ENCODE measurements around the gene ZNF500.
A peak's percentile ranks its signal among the peaks of the same experiment; 100 is the strongest.

The ZNF500 gene

GRCh38 chr16:4768549-4769305 lies 1.8 kb upstream of the ZNF500 start:
- Histone ChIP-seq H3K27ac (ENCODE audit: low read depth, low read length) (peak overlapping the region; percentile 83), H3K79me2 (ENCODE audit: control insufficient read depth, insufficient read depth, low read length, unreplicated experiment) (peaks cover 24% of the 10 kb centered on the region), H3K36me3 (ENCODE audit: insufficient read depth, low read length) (peaks cover 3% of the 10 kb centered on the region; the same call in 1 of the 2 replicates), H3K4me3 (ENCODE audit: low read depth, low read length) (peak overlapping the region; percentile 83), H2AFZ (ENCODE audit: low read length, unreplicated experiment) (peak overlapping the region; percentile 95), H3K27me3 (ENCODE audit: insufficient read depth, low read length) (no peaks in the 10 kb centered on the region), H3K4me1 (ENCODE audit: control insufficient read depth, insufficient read depth, low read length, unreplicated experiment) (peaks cover 14% of the 10 kb centered on the region)

GRCh38 chr16:4767872-4768548 lies 1.0 kb upstream of the ZNF500 start:
- H3K27ac ChIP-seq (ENCODE audit: low read depth, low read length), result peak overlapping the region; percentile 83
- H3K79me2 ChIP-seq (ENCODE audit: control insufficient read depth, insufficient read depth, low read length, unreplicated experiment), result peaks cover 24% of the 10 kb centered on the region
- H2AFZ ChIP-seq (ENCODE audit: low read length, unreplicated experiment), result peak overlapping the region; percentile 75
- no peaks in the 10 kb centered on the region for H3K27me3 ChIP-seq (ENCODE audit: insufficient read depth, low read length)
- peaks cover 14% of the 10 kb centered on the region for H3K4me1 ChIP-seq (ENCODE audit: control insufficient read depth, insufficient read depth, low read length, unreplicated experiment)
- H3K36me3 ChIP-seq (ENCODE audit: insufficient read depth, low read length), result peaks cover 3% of the 10 kb centered on the region; the same call in 1 of the 2 replicates
- peak overlapping the region; percentile 83 for H3K4me3 ChIP-seq (ENCODE audit: low read depth, low read length)

- H3K79me2 ChIP-seq (ENCODE audit: control insufficient read depth, insufficient read depth, low read length, unreplicated experiment), result peaks cover 24% of the 10 kb centered on the region
- H3K4me3 ChIP-seq (ENCODE audit: low read depth, low read length), result peak overlapping the region; percentile 80
- H2AFZ ChIP-seq (ENCODE audit: low read length, unreplicated experiment), result peak overlapping the region; percentile 31
- H3K4me1 ChIP-seq (ENCODE audit: control insufficient read depth, insufficient read depth, low read length, unreplicated experiment), result peaks cover 14% of the 10 kb centered on the region
- no peaks in the 10 kb centered on the region for H3K27me3 ChIP-seq (ENCODE audit: insufficient read depth, low read length)
- peaks cover 3% of the 10 kb centered on the region; the same call in 1 of the 2 replicates for H3K36me3 ChIP-seq (ENCODE audit: insufficient read depth, low read length)
- H3K27ac ChIP-seq (ENCODE audit: low read depth, low read length), result no peak overlapping the region
Measured at GRCh38 chr16:4765511-4766474, 1.2 kb downstream of the ZNF500 start.

- Histone ChIP-seq H2AFZ (ENCODE audit: low read length, unreplicated experiment) (no peak overlapping the region), H3K79me2 (ENCODE audit: control insufficient read depth, insufficient read depth, low read length, unreplicated experiment) (peaks cover 24% of the 10 kb centered on the region), H3K4me3 (ENCODE audit: low read depth, low read length) (no peak overlapping the region), H3K4me1 (ENCODE audit: control insufficient read depth, insufficient read depth, low read length, unreplicated experiment) (peaks cover 14% of the 10 kb centered on the region), H3K27ac (ENCODE audit: low read depth, low read length) (no peak overlapping the region), H3K36me3 (ENCODE audit: insufficient read depth, low read length) (peaks cover 3% of the 10 kb centered on the region; the same call in 1 of the 2 replicates), H3K27me3 (ENCODE audit: insufficient read depth, low read length) (no peaks in the 10 kb centered on the region)
Measured at GRCh38 chr16:4763791-4764190, 3.2 kb downstream of the ZNF500 start.

- peaks cover 6% of the 10 kb centered on the region; the same call in 1 of the 2 replicates for H3K36me3 ChIP-seq (ENCODE audit: insufficient read depth, low read length)
- H3K79me2 ChIP-seq (ENCODE audit: control insufficient read depth, insufficient read depth, low read length, unreplicated experiment), result peaks cover 24% of the 10 kb centered on the region
- no peak overlapping the region for H3K4me3 ChIP-seq (ENCODE audit: low read depth, low read length)
- H3K4me1 ChIP-seq (ENCODE audit: control insufficient read depth, insufficient read depth, low read length, unreplicated experiment), result peaks cover 10% of the 10 kb centered on the region
- H3K27ac ChIP-seq (ENCODE audit: low read depth, low read length), result no peak overlapping the region
- H2AFZ ChIP-seq (ENCODE audit: low read length, unreplicated experiment), result no peak overlapping the region
- no peaks in the 10 kb centered on the region for H3K27me3 ChIP-seq (ENCODE audit: insufficient read depth, low read length)
Measured at GRCh38 chr16:4762205-4762604, 4.8 kb downstream of the ZNF500 start.

GRCh38 chr16:4760221-4760910 lies 6.6 kb downstream of the ZNF500 start:
- Histone ChIP-seq H3K36me3 (ENCODE audit: insufficient read depth, low read length) (peaks cover 18% of the 10 kb centered on the region), H3K4me3 (ENCODE audit: low read depth, low read length) (no peak overlapping the region)

GRCh38 chr16:4755687-4756086 lies 11.3 kb downstream of the ZNF500 start:
- Histone ChIP-seq H3K27ac (ENCODE audit: low read depth, low read length) (no peak overlapping the region), H3K4me3 (ENCODE audit: low read depth, low read length) (no peak overlapping the region), H2AFZ (ENCODE audit: low read length, unreplicated experiment) (no peak overlapping the region), H3K4me1 (ENCODE audit: control insufficient read depth, insufficient read depth, low read length, unreplicated experiment) (no peaks in the 10 kb centered on the region), H3K79me2 (ENCODE audit: control insufficient read depth, insufficient read depth, low read length, unreplicated experiment) (no peaks in the 10 kb centered on the region), H3K27me3 (ENCODE audit: insufficient read depth, low read length) (no peaks in the 10 kb centered on the region), H3K36me3 (ENCODE audit: insufficient read depth, low read length) (peaks cover 23% of the 10 kb centered on the region)

More at GRCh38 chr16:4760221-4760910, 6.6 kb downstream of the ZNF500 start:
- H3K27ac ChIP-seq (ENCODE audit: low read depth, low read length), result no peak overlapping the region
- no peaks in the 10 kb centered on the region for H3K4me1 ChIP-seq (ENCODE audit: control insufficient read depth, insufficient read depth, low read length, unreplicated experiment)
- peaks cover 7% of the 10 kb centered on the region for H3K79me2 ChIP-seq (ENCODE audit: control insufficient read depth, insufficient read depth, low read length, unreplicated experiment)
- H3K27me3 ChIP-seq (ENCODE audit: insufficient read depth, low read length), result no peaks in the 10 kb centered on the region
- H2AFZ ChIP-seq (ENCODE audit: low read length, unreplicated experiment), result no peak overlapping the region

GRCh38 chr16:4754865-4755264 lies 12.1 kb downstream of the ZNF500 start:
- no peaks in the 10 kb centered on the region for H3K4me1 ChIP-seq (ENCODE audit: control insufficient read depth, insufficient read depth, low read length, unreplicated experiment)
- H3K79me2 ChIP-seq (ENCODE audit: control insufficient read depth, insufficient read depth, low read length, unreplicated experiment), result no peaks in the 10 kb centered on the region
- peaks cover 23% of the 10 kb centered on the region for H3K36me3 ChIP-seq (ENCODE audit: insufficient read depth, low read length)
- H2AFZ ChIP-seq (ENCODE audit: low read length, unreplicated experiment), result no peak overlapping the region
- H3K27ac ChIP-seq (ENCODE audit: low read depth, low read length), result no peak overlapping the region
- H3K4me3 ChIP-seq (ENCODE audit: low read depth, low read length), result no peak overlapping the region
- no peaks in the 10 kb centered on the region for H3K27me3 ChIP-seq (ENCODE audit: insufficient read depth, low read length)

GRCh38 chr16:4753227-4753626 lies 13.7 kb downstream of the ZNF500 start:
- Histone ChIP-seq H3K36me3 (ENCODE audit: insufficient read depth, low read length) (peaks cover 20% of the 10 kb centered on the region), H3K27me3 (ENCODE audit: insufficient read depth, low read length) (no peaks in the 10 kb centered on the region)

More at GRCh38 chr16:4753227-4753626, 13.7 kb downstream of the ZNF500 start:
- no peak overlapping the region for H2AFZ ChIP-seq (ENCODE audit: low read length, unreplicated experiment)
- H3K4me3 ChIP-seq (ENCODE audit: low read depth, low read length), result no peak overlapping the region
- H3K27ac ChIP-seq (ENCODE audit: low read depth, low read length), result no peak overlapping the region
- no peaks in the 10 kb centered on the region for H3K4me1 ChIP-seq (ENCODE audit: control insufficient read depth, insufficient read depth, low read length, unreplicated experiment)
- H3K79me2 ChIP-seq (ENCODE audit: control insufficient read depth, insufficient read depth, low read length, unreplicated experiment), result no peaks in the 10 kb centered on the region
